Smooth muscle cell (in vitro differentiated cells): ENCODE results near the gene FBXO47. TPM values are rescaled to one million over a fixed set of nuclear protein-coding genes. Genes with fewer than 3 reads are reported as not detected.

ENCODE experiments used
- DNase-seq: peaks from one replicate; lab custom pipeline; 2025; ENCODE audit not compliant: unreplicated experiment; lab: John Stamatoyannopoulos, UW
- H2AFZ ChIP-seq: fragments of 200-600 bp; sonication (generic); 2 replicates; pipeline ENCODE4 v1.6.0; 2016; ENCODE audit warnings: antibody characterized with exemption, low read depth, mild to moderate bottlenecking
- H3F3A ChIP-seq: fragments of 200-600 bp; sonication (generic); 2 replicates; pipeline ENCODE4 v1.6.0; 2017; ENCODE audit warnings: antibody characterized with exemption, low read depth
- H3K27ac ChIP-seq: fragments of 200-600 bp; sonication (generic); 2 replicates; pipeline ENCODE4 v1.5.1; 2016; ENCODE audit warnings: low read depth, mild to moderate bottlenecking
- H3K27me3 ChIP-seq: fragments of 200-600 bp; sonication (generic); 2 replicates; pipeline ENCODE4 v1.6.1; 2016; ENCODE audit warnings: low read depth, mild to moderate bottlenecking
- H3K36me3 ChIP-seq: fragments of 200-600 bp; sonication (generic); 2 replicates; pipeline ENCODE4 v1.5.1; 2016; ENCODE audit warnings: low read depth
- H3K4me1 ChIP-seq: fragments of 200-600 bp; sonication (generic); 2 replicates; pipeline ENCODE4 v1.5.1; 2016; ENCODE audit warnings: low read depth
- H3K4me2 ChIP-seq: fragments of 200-600 bp; sonication (generic); 2 replicates; pipeline ENCODE4 v1.6.0; 2016; ENCODE audit warnings: mild to moderate bottlenecking
- H3K4me3 ChIP-seq: fragments of 200-600 bp; sonication (generic); 2 replicates; pipeline ENCODE4 v1.5.1; 2016; ENCODE audit warnings: mild to moderate bottlenecking
- H3K79me2 ChIP-seq: fragments of 200-600 bp; sonication (generic); 2 replicates; pipeline ENCODE4 v1.6.0; 2016; ENCODE audit warnings: low read depth, mild to moderate bottlenecking
- H3K9ac ChIP-seq: fragments of 200-600 bp; sonication (generic); 2 replicates; pipeline ENCODE4 v1.6.0; 2016; ENCODE audit warnings: low read depth
- H3K9me3 ChIP-seq: fragments of 200-600 bp; sonication (generic); replicated peaks from 2 replicates; pipeline ENCODE4 v1.5.1; 2016; ENCODE audit warnings: low read depth
- H4K20me1 ChIP-seq: fragments of 200-600 bp; sonication (generic); 2 replicates; pipeline ENCODE4 v1.6.0; 2016; ENCODE audit warnings: low read depth
- CTCF ChIP-seq: fragments of 200-600 bp; sonication (generic); IDR thresholded peaks from 2 replicates; pipeline ENCODE4 v1.5.1; 2017; ENCODE audit warnings: borderline replicate concordance, mild to moderate bottlenecking, antibody characterized with exemption; ENCODE audit not compliant: insufficient read depth, poor library complexity, severe bottlenecking
- WGBS: methylation state at CpG from one replicate; pipeline ENCODE4 v1.1.7; 2016; ENCODE audit warnings: low lambda C conversion rate; 5-methylcytosine and 5-hydroxymethylcytosine counted together
- polyA plus RNA-seq: library from polyadenylated mRNA; unstranded; fragments of >200 nt; fragmentation: Nextera tagmentation; extraction: Ambion mirVana; gene quantifications from 2 replicates; pipeline ENCODE4 v1.2.1, GENCODE V29; 2016
- total RNA-seq: library from RNA; depleted of rRNA; stranded (reverse); fragments of >200 nt; gene quantifications from 2 replicates; pipeline ENCODE4 v1.2.3, GENCODE V29; 2014

The FBXO47 gene
- total and polyA plus RNA-seq, 2 experiments from 2014 or later: not detected

GRCh38 chr17:38892620-38893019, 74.6 kb downstream of the FBXO47 start:
- Histone ChIP-seq H3K27ac (no peak overlapping the region), H4K20me1 (peaks cover 100% of the 10 kb centered on the region), H3K9me3 (no peaks in the 10 kb centered on the region), H3K27me3 (no peaks in the 10 kb centered on the region), H3K4me2 (no peak overlapping the region), H3K79me2 (peaks cover 37% of the 10 kb centered on the region), H3K4me1 (peaks cover 38% of the 10 kb centered on the region), H3K4me3 (no peak overlapping the region), H3K36me3 (no peaks in the 10 kb centered on the region), H3K9ac (no peak overlapping the region), H2AFZ (no peak overlapping the region), H3F3A (peaks cover 34% of the 10 kb centered on the region)
- TF ChIP-seq CTCF: no peak
- no peak for DNase-seq
- WGBS: 96% methylated on average over 13 of the region's 13 CpGs

DNA sequence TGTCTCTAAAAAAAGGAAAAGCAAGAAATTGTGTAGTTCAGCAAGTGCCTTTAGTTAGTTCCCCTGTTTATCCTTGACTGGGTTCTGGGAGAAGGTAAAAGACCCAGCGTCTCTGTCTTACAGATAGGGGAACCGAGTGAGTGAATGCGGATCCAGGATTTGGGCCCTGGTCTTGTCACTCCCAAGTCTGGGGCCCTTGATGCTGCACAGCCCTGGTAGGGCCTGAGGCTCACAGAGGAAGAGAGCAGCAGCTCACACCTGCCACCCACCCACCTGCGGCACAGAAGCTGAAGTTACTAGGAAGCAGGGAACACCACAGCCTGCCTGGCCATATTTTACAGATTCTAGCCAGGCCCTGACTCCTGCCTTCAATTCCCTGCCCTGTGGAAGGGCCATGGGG, 75.1 kb downstream of the FBXO47 start:
- Histone ChIP-seq H3F3A (peaks cover 32% of the 10 kb centered on the region), H3K9ac (no peak overlapping the region), H3K36me3 (no peaks in the 10 kb centered on the region), H3K79me2 (peaks cover 42% of the 10 kb centered on the region), H3K4me3 (no peak overlapping the region), H3K4me1 (peaks cover 33% of the 10 kb centered on the region), H4K20me1 (peaks cover 100% of the 10 kb centered on the region), H3K27me3 (no peaks in the 10 kb centered on the region), H3K9me3 (no peaks in the 10 kb centered on the region), H3K27ac (no peak overlapping the region), H3K4me2 (no peak overlapping the region), H2AFZ (no peak overlapping the region)
- DNase-seq: no peak
- no peak for TF ChIP-seq CTCF
- 97% methylated on average over 4 of the region's 4 CpGs for WGBS

DNA sequence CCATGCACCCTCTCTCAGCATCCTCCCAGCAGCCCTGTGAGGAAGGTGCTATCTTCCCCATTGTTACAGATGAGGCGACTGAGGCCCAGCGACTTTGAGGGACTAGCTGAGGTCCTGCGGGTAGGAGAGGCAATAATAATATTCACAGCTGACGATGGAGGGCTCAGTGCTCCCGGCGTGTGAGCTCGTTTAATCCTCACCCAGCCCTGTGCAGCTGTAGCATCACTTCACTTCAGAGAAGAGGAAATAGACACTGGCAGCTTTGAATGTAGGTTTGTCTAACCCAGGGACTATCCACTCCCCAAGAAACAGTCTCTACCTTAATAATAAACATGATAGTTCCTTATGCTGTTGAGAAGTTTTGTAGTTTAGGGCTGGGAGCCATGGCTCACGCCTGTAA, 75.8 kb downstream of the FBXO47 start:
- Histone ChIP-seq H3K9me3 (no peaks in the 10 kb centered on the region), H3K9ac (no peak overlapping the region), H3K4me1 (peaks cover 27% of the 10 kb centered on the region), H3K4me2 (no peak overlapping the region), H3K36me3 (no peaks in the 10 kb centered on the region), H4K20me1 (peaks cover 100% of the 10 kb centered on the region), H3K27me3 (no peaks in the 10 kb centered on the region), H2AFZ (no peak overlapping the region), H3K79me2 (peaks cover 48% of the 10 kb centered on the region), H3K4me3 (no peak overlapping the region), H3K27ac (no peak overlapping the region), H3F3A (peaks cover 31% of the 10 kb centered on the region)
- DNase-seq: no peak
- 92% methylated on average over 8 of the region's 8 CpGs for WGBS
- no peak for TF ChIP-seq CTCF

GRCh38 chr17:38890410-38890746, 76.8 kb downstream of the FBXO47 start:
- Histone ChIP-seq H3K27me3 (no peaks in the 10 kb centered on the region), H3K4me1 (peaks cover 24% of the 10 kb centered on the region), H3K79me2 (peaks cover 59% of the 10 kb centered on the region), H4K20me1 (peaks cover 100% of the 10 kb centered on the region), H3K36me3 (no peaks in the 10 kb centered on the region), H3F3A (peaks cover 37% of the 10 kb centered on the region), H3K4me3 (no peak overlapping the region), H3K9ac (no peak overlapping the region), H3K9me3 (no peaks in the 10 kb centered on the region), H3K4me2 (no peak overlapping the region), H3K27ac (no peak overlapping the region), H2AFZ (no peak overlapping the region)
- DNase-seq: no peak
- TF ChIP-seq CTCF: no peak
- 95% methylated on average over 8 of the region's 8 CpGs for WGBS
